IMR-90 (cell line): Measurements from ENCODE around the gene PSMD1. TPM values are rescaled to one million over a fixed set of nuclear protein-coding genes. Genes with fewer than 3 reads are reported as not detected.

Experiments
- ATAC-seq: fragments of 200-7000 bp; cut with Tn5 transposase; 2 replicates; pipeline ENCODE4 v1.9.1; 2020; ENCODE audit warnings: low read depth, mild to moderate bottlenecking, moderate library complexity
- BruUV-seq: library from RNA; stranded (reverse); fragments of 400-500 nt; replicated peaks from 2 replicates; lab custom pipeline; 2021; lab: Mats Ljungman, UMichigan
- CTCF ChIA-PET: fragments of 300-600 bp; formaldehyde crosslinking; extraction: SDS; loops from one replicate; lab custom pipeline; 2021; ENCODE audit warnings: antibody characterized with exemption; lab: Yijun Ruan, JAX
- POLR2A ChIA-PET: fragments of 300-600 bp; sonication (Branson Sonifier 250); formaldehyde crosslinking; loops from one replicate; lab custom pipeline; 2022; ENCODE audit warnings: antibody characterized with exemption; ENCODE audit not compliant: unreplicated experiment; lab: Charles Lee
- DNase-seq: peaks from one replicate; pipeline ENCODE4 v3.0.0; 2013
- H2AFZ ChIP-seq: replicated peaks from 2 replicates; pipeline ENCODE3; 2013; ENCODE audit warnings: low read length, mild to moderate bottlenecking; ENCODE audit not compliant: poor library complexity
- H2AK5ac ChIP-seq: 2 replicates; pipeline ENCODE4 v1.6.1; 2013; ENCODE audit warnings: low read depth, low read length, inconsistent platforms
- H2AK9ac ChIP-seq: replicated peaks from 2 replicates; pipeline ENCODE3; 2013; ENCODE audit warnings: mild to moderate bottlenecking, low read depth, low read length, moderate library complexity; ENCODE audit not compliant: poor library complexity
- H2BK120ac ChIP-seq: 2 replicates; pipeline ENCODE4 v1.6.1; 2013; ENCODE audit warnings: low read depth, low read length, inconsistent platforms
- H2BK15ac ChIP-seq: 3 replicates; pipeline ENCODE4 v1.6.1; 2013; ENCODE audit warnings: low read depth, low read length, inconsistent platforms
- H2BK20ac ChIP-seq: 2 replicates; pipeline ENCODE4 v1.6.1; 2013; ENCODE audit warnings: low read depth, mild to moderate bottlenecking, inconsistent platforms, low read length, moderate library complexity
- H2BK5ac ChIP-seq: 2 replicates; pipeline ENCODE4 v1.6.1; 2013; ENCODE audit warnings: mild to moderate bottlenecking, low read depth, low read length, inconsistent platforms; ENCODE audit not compliant: poor library complexity, severe bottlenecking
- H3K14ac ChIP-seq: replicated peaks from 2 replicates; pipeline ENCODE4 v1.6.1; 2013; ENCODE audit warnings: low read depth, low read length, inconsistent platforms
- H3K18ac ChIP-seq: 2 replicates; pipeline ENCODE4 v1.6.1; 2013; ENCODE audit warnings: low read depth, low read length, control low read depth
- H3K23ac ChIP-seq: 2 replicates; pipeline ENCODE4 v1.6.1; 2013; ENCODE audit warnings: low read depth, low read length, inconsistent platforms
- H3K27ac ChIP-seq: 2 replicates; pipeline ENCODE4 v1.5.1; 2013; ENCODE audit warnings: mild to moderate bottlenecking, control low read depth, low read length; ENCODE audit not compliant: insufficient read depth
- H3K27me3 ChIP-seq: 2 replicates; pipeline ENCODE4 v1.6.1; 2013; ENCODE audit warnings: low read length; ENCODE audit not compliant: control insufficient read depth, insufficient read depth
- H3K36me3 ChIP-seq: 2 replicates; pipeline ENCODE4 v1.6.1; 2013; ENCODE audit warnings: low read length, mixed read lengths; ENCODE audit not compliant: control insufficient read depth, insufficient read depth
- H3K4ac ChIP-seq: 2 replicates; pipeline ENCODE4 v1.6.1; 2013; ENCODE audit warnings: low read depth, low read length, inconsistent platforms
- H3K4me1 ChIP-seq: 2 replicates; pipeline ENCODE4 v1.6.1; 2013; ENCODE audit warnings: low read length, mixed read lengths; ENCODE audit not compliant: control insufficient read depth, insufficient read depth
- H3K4me2 ChIP-seq: 2 replicates; pipeline ENCODE4 v1.6.1; 2013; ENCODE audit warnings: low read depth, mild to moderate bottlenecking, control low read depth, low read length, moderate library complexity
- H3K4me3 ChIP-seq: 2 replicates; pipeline ENCODE4 v1.5.1; 2013; ENCODE audit warnings: low read depth, mild to moderate bottlenecking, control low read depth, low read length, moderate library complexity; ENCODE audit not compliant: insufficient read depth
- H3K56ac ChIP-seq: 2 replicates; pipeline ENCODE4 v1.6.1; 2013; ENCODE audit warnings: low read length, inconsistent platforms; ENCODE audit not compliant: insufficient read depth; ENCODE audit errors: extremely low read depth
- H3K79me1 ChIP-seq, 2 experiments: 2 replicates each; pipeline ENCODE4 v1.6.1; 2013; ENCODE audit warnings: low read length in 2 of 2, inconsistent platforms in 1 of 2, low read depth in 1 of 2
- H3K9ac ChIP-seq: 2 replicates; pipeline ENCODE4 v1.6.1; 2013; ENCODE audit warnings: low read depth, low read length, control low read depth
- H3K9me1 ChIP-seq: 2 replicates; pipeline ENCODE4 v1.6.1; 2013; ENCODE audit warnings: low read length, inconsistent platforms; ENCODE audit not compliant: insufficient read depth
- H3K9me3 ChIP-seq: 2 replicates; pipeline ENCODE4 v1.6.1; 2013; ENCODE audit warnings: low read length; ENCODE audit not compliant: control insufficient read depth, insufficient read depth
- H4K20me1 ChIP-seq: 2 replicates; pipeline ENCODE4 v1.6.1; 2013; ENCODE audit warnings: low read length, inconsistent platforms; ENCODE audit not compliant: insufficient read depth
- H4K5ac ChIP-seq: 2 replicates; pipeline ENCODE4 v1.6.1; 2013; ENCODE audit warnings: mild to moderate bottlenecking, low read depth, low read length, control low read depth
- H4K8ac ChIP-seq, 2 experiments: 2 replicates each; pipeline ENCODE4 v1.6.1; 2013; ENCODE audit warnings: low read depth in 2 of 2, low read length in 2 of 2, control low read depth in 1 of 2, inconsistent platforms in 1 of 2
- H4K91ac ChIP-seq: 2 replicates; pipeline ENCODE4 v1.6.1; 2013; ENCODE audit warnings: low read depth, low read length, inconsistent platforms; ENCODE audit not compliant: insufficient read depth
- BHLHE40 ChIP-seq: fragments of 150-350 bp; IDR thresholded peaks from 2 replicates; pipeline ENCODE4 v1.6.1; 2016; ENCODE audit warnings: mild to moderate bottlenecking, low read depth, low read length
- CEBPB ChIP-seq: IDR thresholded peaks from 2 replicates; pipeline ENCODE4 v1.6.1; 2012; ENCODE audit warnings: low read depth, low read length, improper control_type of control experiment
- CHD1 ChIP-seq: IDR thresholded peaks from 2 replicates; pipeline ENCODE4 v1.6.1; 2012; ENCODE audit warnings: low read depth, low read length, improper control_type of control experiment
- CTCF ChIP-seq: conservative IDR thresholded peaks from 2 replicates; pipeline ENCODE4 v1.5.1; 2012; ENCODE audit warnings: mild to moderate bottlenecking, low read depth, low read length, improper control_type of control experiment
- ELK1 ChIP-seq: fragments of 150-350 bp; IDR thresholded peaks from 2 replicates; pipeline ENCODE4 v1.6.1; 2016; ENCODE audit warnings: low read depth, mild to moderate bottlenecking, low read length, moderate library complexity, borderline replicate concordance
- FOS ChIP-seq: fragments of 150-350 bp; IDR thresholded peaks from 2 replicates; pipeline ENCODE4 v1.6.1; 2016; ENCODE audit warnings: low read depth, low read length
- MAFK ChIP-seq: IDR thresholded peaks from 2 replicates; pipeline ENCODE4 v1.6.1; 2012; ENCODE audit warnings: low read depth, low read length, improper control_type of control experiment
- MAZ ChIP-seq: IDR thresholded peaks from 2 replicates; pipeline ENCODE4 v1.6.1; 2012; ENCODE audit warnings: low read depth, mild to moderate bottlenecking, low read length, improper control_type of control experiment, moderate library complexity, borderline replicate concordance
- MXI1 ChIP-seq: IDR thresholded peaks from 2 replicates; pipeline ENCODE4 v1.6.1; 2012; ENCODE audit warnings: low read depth, mild to moderate bottlenecking, low read length, moderate library complexity, borderline replicate concordance
- NFE2L2 ChIP-seq: fragments of 150-350 bp; IDR thresholded peaks from 2 replicates; pipeline ENCODE4 v1.6.1; 2016; ENCODE audit warnings: low read depth, mild to moderate bottlenecking, low read length
- POLR2A ChIP-seq: IDR thresholded peaks from 2 replicates; pipeline ENCODE4 v1.6.1; 2012; ENCODE audit warnings: mild to moderate bottlenecking, low read depth, low read length
- RAD21 ChIP-seq: IDR thresholded peaks from 2 replicates; pipeline ENCODE4 v1.6.1; 2012; ENCODE audit warnings: low read length, improper control_type of control experiment
- RCOR1 ChIP-seq: IDR thresholded peaks from 2 replicates; pipeline ENCODE4 v1.6.1; 2012; ENCODE audit warnings: mild to moderate bottlenecking, low read length, improper control_type of control experiment; ENCODE audit not compliant: insufficient replicate concordance
- RFX5 ChIP-seq: IDR thresholded peaks from 2 replicates; pipeline ENCODE4 v1.8.0; 2012; ENCODE audit warnings: low read depth, mild to moderate bottlenecking, low read length, moderate library complexity
- SMC3 ChIP-seq: fragments of 150-350 bp; IDR thresholded peaks from 2 replicates; pipeline ENCODE4 v1.6.1; 2016; ENCODE audit warnings: low read depth, mild to moderate bottlenecking, antibody characterized with exemption, low read length, moderate library complexity
- USF2 ChIP-seq: fragments of 150-350 bp; IDR thresholded peaks from 2 replicates; pipeline ENCODE4 v1.6.1; 2017; ENCODE audit warnings: mild to moderate bottlenecking, antibody characterized with exemption, low read length, low read depth
- WGBS, 2 experiments: methylation state at CpG; one replicate each; pipeline versions ENCODE4 v1.1.5 to v1.1.7; 2013; ENCODE audit warnings: missing lambda C conversion rate in 2 of 2; ENCODE audit not compliant: insufficient read length in 1 of 2; ENCODE audit errors: extremely low coverage in 2 of 2; 5-methylcytosine and 5-hydroxymethylcytosine counted together
- dilution Hi-C: fragments of 300-500 bp; cut with HindIII; formaldehyde crosslinking; loops from one replicate; pipeline ENCODE4 v1.14.3; 2018; ENCODE audit warnings: low sequenced_read_pairs; ENCODE audit not compliant: unreplicated experiment
- in situ Hi-C: fragments of 300-500 bp; cut with MboI; formaldehyde crosslinking; loops from 3 replicates; pipeline ENCODE4 v1.14.3; 2019; ENCODE audit warnings: low sequenced_read_pairs, inconsistent platforms, mixed read lengths
- intact Hi-C: fragments of 100-400 bp; cut with micrococcal nuclease; formaldehyde crosslinking; loops from 2 replicates; pipeline ENCODE4 v1.10.0; 2022
- polyA plus RNA-seq, 3 experiments: library from polyadenylated mRNA; depleted of rRNA; stranded (reverse); fragments of >200 nt; gene quantifications; 2 replicates each; pipeline ENCODE4 v1.2.3, GENCODE V29; 2012; ENCODE audit warnings: low replicate concordance in 1 of 3
- total RNA-seq: library from RNA; depleted of rRNA; stranded (reverse); fragments of >200 nt; gene quantifications from 2 replicates; pipeline ENCODE4 v1.2.3, GENCODE V29; 2012

Gene PSMD1
- total and polyA plus RNA-seq, 2 of the 4 experiments (the other 2 are of a cell fraction) = 89.8 to 181 TPM

GRCh38 chr2:231017231-231017598 lies 39.5 kb upstream of the PSMD1 start:
- ATAC-seq (no peak), DNase-seq (no peak)
- no peaks in the 10 kb centered on the region for H3K9me3 ChIP-seq
- no peak overlapping the region for H2BK20ac ChIP-seq
- H3K79me1 ChIP-seq = no peaks in the 10 kb centered on the region
- no peak overlapping the region for H3K18ac ChIP-seq
- H3K36me3 ChIP-seq = no peaks in the 10 kb centered on the region
- no peak overlapping the region for H3K23ac ChIP-seq
- no peak overlapping the region for H2AFZ ChIP-seq
- H3K4ac ChIP-seq = no peak overlapping the region
- H3K9ac ChIP-seq = no peak overlapping the region
- H3K14ac ChIP-seq = no peak overlapping the region
- H4K5ac ChIP-seq = no peak overlapping the region
- H3K9me1 ChIP-seq = no peaks in the 10 kb centered on the region
- no peaks in the 10 kb centered on the region for H4K20me1 ChIP-seq
- ChIA-PET POLR2A (no interaction called here), CTCF (no interaction called here)
- H3K4me2 ChIP-seq = no peak overlapping the region
- no peak overlapping the region for H2AK9ac ChIP-seq
- H2BK5ac ChIP-seq = no peak overlapping the region
- H3K4me3 ChIP-seq = no peak overlapping the region
- H2AK5ac ChIP-seq = no peak overlapping the region
- no peak overlapping the region for H2BK120ac ChIP-seq
- H4K8ac ChIP-seq = no peak overlapping the region
- H3K27ac ChIP-seq = no peak overlapping the region
- no peaks in the 10 kb centered on the region for H3K4me1 ChIP-seq
- TF ChIP-seq USF2 (no peak), NFE2L2 (no peak), RFX5 (no peak), RAD21 (no peak), CEBPB (no peak), MXI1 (no peak), ELK1 (no peak), MAFK (no peak), BHLHE40 (no peak), POLR2A (no peak), FOS (no peak), RCOR1 (no peak), MAZ (no peak), SMC3 (no peak), CHD1 (no peak), CTCF (no peak)
- dilution Hi-C loops (no loop called here), intact Hi-C loops (loop anchor here (10.0 kb wide), 1 partner anchor 62 kb away; no protein-coding TSS in a partner anchor), in situ Hi-C loops (no loop called here)
- H4K91ac ChIP-seq = no peak overlapping the region
- no peak overlapping the region for H3K56ac ChIP-seq
- H3K27me3 ChIP-seq = peaks cover 39% of the 10 kb centered on the region
- BruUV-seq = no TSS peak
- no peak overlapping the region for H2BK15ac ChIP-seq
- 38% methylated on average over 2 of the region's 4 CpGs; no CpG with 5 or more reads in 1 of the 2 experiments for WGBS, 2 experiments
